Kidney tubule cell (primary cell): ENCODE measurements around the gene DFFA.
A peak's percentile ranks its signal among the peaks of the same experiment; 100 is the strongest.
"Not testable (repeated sequence)": the region's sequence is repeated elsewhere in the genome, so short reads cannot be mapped to it uniquely, and the experiment has no call there.

Experiments used
- DNase-seq: peaks from one replicate; pipeline ENCODE4 v3.0.0-alpha.2; 2018; ENCODE audit warnings: low spot score

Gene DFFA

DNA sequence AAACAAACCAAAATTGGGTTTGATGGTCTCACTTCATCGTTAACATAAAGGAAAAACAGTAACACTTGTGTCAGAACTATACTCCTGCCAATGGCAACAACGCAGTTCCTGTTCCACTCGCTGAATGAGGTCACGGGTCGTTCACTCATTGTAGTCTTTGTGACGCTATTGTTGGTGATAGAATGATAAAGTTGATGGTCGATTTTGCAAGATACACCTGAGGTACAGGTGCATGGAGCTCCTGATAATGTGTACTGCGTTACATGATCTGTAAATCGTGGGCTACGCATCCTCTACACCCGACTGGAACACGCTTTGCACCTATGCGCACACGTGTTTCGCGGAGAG, 42.5 kb downstream of the DFFA start:
- DNase-seq: no peak

- no peak for DNase-seq
These were observed 43.3 kb downstream of the DFFA start for GRCh38 chr1:10428984-10429383.

DNA sequence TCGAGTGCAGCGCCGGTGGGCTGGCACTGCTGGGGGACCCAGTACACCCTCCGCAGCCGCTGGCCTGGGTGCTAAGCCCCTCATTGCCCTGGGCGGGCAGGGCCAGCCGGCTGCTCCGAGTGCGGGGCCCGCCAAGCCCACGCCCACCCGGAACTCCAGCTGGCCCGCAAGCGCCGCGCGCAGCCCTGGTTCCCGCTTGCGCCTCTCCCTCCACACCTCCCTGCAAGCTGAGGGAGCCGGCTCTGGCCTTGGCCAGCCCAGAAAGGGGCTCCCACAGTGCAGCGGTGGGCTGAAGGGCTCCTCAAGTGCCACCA, 45.8 kb downstream of the DFFA start:
- not testable (repeated sequence) for DNase-seq

GRCh38 chr1:10425826-10426534, 46.3 kb downstream of the DFFA start:
- peak; percentile 35 for DNase-seq

DNA sequence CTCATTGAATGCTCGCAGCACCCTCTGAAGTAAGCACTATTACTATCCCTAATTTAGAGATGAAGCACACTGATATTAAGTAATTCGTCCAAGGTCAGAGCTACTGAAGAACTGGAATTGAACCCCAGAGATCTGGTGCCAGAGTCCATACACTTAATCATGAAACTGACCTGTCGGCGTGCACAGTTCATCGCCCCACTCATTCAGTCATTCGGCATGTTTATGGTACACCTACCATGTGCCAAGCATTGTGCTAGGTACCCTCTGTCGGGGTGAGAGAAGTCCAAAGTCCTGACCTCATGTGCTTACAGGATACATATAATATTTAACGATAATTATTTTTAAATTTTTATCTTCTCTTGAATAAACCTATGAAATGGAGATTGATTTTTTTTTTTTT, 47.7 kb downstream of the DFFA start:
- no peak for DNase-seq

- no peak for DNase-seq
These were observed 48.3 kb downstream of the DFFA start for GRCh38 chr1:10424034-10424433.

- no peak for DNase-seq
These were observed 50.7 kb downstream of the DFFA start for GRCh38 chr1:10421637-10422036.

DNA sequence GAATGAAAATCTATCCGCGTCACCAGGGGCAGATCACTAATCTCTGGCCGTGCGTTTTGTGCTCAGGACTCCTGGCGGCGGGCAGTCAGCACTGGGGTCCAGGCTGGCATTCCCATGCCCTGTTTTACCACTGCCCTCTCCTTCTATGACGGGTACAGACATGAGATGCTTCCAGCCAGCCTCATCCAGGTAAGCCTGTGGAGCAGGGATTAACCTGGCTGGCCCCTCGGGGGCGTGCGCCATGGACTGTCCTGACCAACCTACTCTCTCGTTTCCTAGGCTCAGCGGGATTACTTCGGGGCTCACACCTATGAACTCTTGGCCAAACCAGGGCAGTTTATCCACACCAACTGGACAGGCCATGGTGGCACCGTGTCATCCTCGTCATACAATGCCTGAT, 53.0 kb downstream of the DFFA start:
- DNase-seq: no peak

- not testable (repeated sequence) for DNase-seq
These were observed 53.6 kb downstream of the DFFA start for GRCh38 chr1:10418741-10419140.

- DNase-seq: not testable (repeated sequence)
These were observed 56.4 kb downstream of the DFFA start for GRCh38 chr1:10415967-10416366.

- DNase-seq: peak; percentile 69
These were observed 57.0 kb downstream of the DFFA start for GRCh38 chr1:10415211-10415930.

GRCh38 chr1:10407201-10407600, 65.1 kb downstream of the DFFA start:
- DNase-seq: no peak
